ENCODE data around the gene TBC1D16.
"Not testable (repeated sequence)": the region's sequence is repeated elsewhere in the genome, so short reads cannot be mapped to it uniquely, and the experiment has no call there.

Gene TBC1D16

DNA sequence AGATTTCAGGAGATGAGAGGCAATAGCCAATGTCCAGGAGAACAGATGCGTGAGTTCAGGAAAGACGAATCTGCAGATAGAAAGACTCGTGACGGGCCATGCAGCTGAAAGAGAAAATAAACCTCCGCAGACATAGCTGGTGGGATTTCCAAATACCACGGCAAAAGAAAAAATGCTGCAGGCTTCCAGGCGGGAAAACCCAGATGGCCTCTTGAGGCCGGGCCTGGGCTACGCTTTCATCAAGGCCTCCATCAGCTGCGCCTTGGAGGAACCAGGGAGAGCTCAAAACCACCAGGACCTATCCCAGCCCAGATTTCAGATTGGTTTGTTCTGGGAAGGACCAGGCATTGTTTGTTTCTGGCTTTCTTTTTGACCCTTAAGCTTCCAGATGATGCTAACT is 17.4 kb upstream of the TBC1D16 start:
- in situ Hi-C loops (cut with HindIII; ENCODE audit: low sequenced_read_pairs), result no loop called here

- in situ Hi-C loops (cut with HindIII; ENCODE audit: low sequenced_read_pairs), result no loop called here
These were observed 16.0 kb upstream of the TBC1D16 start for GRCh38 chr17:80051681-80052080.

DNA sequence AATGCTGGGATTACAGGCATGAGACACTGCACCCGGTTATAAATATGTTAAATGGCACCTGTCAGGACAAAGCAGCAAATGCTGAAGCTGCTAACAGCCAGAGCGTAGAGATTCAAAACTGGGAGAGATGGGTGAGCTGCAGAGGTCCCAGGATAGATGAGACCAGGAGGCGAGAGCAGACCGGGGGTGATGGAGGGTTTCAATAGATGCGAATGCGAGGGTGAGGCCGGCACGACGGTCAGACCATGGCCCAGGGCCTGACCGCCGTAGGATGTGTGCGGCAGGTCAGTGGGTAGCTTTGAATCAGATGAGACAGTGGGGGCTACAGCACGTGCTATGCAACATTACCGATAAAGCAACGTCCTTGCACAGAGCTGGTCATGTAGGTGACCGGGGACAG is 15.0 kb upstream of the TBC1D16 start:
- in situ Hi-C loops (cut with HindIII; ENCODE audit: low sequenced_read_pairs), result no loop called here

GRCh38 chr17:80049986-80050385 is 14.3 kb upstream of the TBC1D16 start:
- in situ Hi-C loops (cut with HindIII; ENCODE audit: low sequenced_read_pairs), result no loop called here

DNA sequence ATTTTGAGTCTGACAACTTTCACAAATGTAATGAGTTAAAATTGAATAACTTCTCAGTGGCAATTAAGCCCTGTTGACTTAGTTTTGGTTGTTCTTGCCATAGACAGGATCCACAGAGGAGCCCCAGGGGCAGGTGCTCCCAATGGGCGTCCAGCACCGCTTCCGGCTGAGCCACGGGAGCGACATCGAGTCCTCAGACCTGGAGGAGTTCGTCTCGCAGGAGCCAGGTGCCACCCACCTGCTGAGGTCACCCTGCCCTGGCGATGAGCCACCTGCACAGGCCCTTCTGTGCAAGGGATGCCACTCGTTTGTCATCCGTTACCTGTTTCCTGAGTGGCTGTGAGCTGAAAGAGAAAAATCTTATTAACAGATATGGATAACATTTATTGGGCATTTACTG is 11.5 kb upstream of the TBC1D16 start:
- in situ Hi-C loops (cut with HindIII; ENCODE audit: low sequenced_read_pairs), result no loop called here

DNA sequence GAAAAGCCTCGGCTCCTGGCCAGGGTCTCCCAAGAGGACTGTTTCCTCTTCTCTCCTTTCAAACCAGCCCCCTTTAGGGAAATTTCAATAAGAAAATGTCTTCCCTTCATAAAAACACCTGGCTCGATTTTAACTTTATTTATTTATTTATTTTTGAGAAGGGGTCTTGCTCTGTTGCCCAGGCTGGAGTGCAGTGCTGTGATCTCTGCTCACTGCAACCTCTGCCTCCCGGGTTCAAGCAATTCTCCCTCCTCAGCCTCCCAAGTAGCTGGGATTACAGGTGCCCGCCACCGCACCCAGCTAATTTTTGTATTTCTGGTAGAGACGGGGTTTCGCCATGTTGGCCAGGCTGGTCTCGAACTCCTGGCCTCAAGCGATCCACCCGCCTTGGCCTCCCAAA is 11.0 kb upstream of the TBC1D16 start:
- in situ Hi-C loops (cut with HindIII; ENCODE audit: low sequenced_read_pairs), result not testable (repeated sequence)

DNA sequence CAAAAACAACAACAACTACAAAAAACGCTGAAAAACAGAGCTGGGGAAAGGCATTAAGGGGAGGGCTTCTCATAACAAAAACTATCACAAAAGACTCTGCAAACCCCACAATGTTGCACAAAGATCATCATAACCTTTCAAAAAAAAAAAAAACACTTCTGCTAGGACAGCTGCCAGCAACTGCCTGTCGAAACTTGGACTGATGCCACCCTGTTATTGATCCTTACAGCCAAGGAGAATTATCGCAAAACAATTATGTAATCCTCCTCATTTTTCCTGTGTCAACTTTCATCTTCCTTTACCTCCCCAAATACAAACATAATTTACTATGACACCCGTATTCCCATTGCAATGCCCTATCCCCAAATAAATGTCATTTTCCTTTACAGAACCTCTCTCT is 10.0 kb upstream of the TBC1D16 start:
- in situ Hi-C loops (cut with HindIII; ENCODE audit: low sequenced_read_pairs), result no loop called here

DNA sequence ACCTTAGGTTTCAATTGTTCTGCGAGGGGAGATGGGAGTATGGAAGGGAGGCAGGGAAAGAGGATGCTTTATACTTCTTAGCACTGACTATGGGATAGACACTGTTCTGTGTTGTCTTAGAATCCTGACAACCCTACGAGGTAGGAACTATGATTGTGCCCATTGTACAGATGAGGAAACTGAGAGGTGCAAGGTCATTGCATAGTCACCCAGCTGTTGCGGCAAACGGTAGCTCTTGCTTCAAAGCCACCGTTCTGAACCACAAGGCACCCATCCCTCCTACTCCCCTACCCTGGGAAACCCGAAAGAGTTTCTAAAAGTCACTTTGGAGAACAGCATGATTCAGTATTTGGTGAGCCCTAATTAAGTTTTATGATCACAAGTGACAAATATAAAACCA is 8.3 kb upstream of the TBC1D16 start:
- in situ Hi-C loops (cut with HindIII; ENCODE audit: low sequenced_read_pairs), result no loop called here

GRCh38 chr17:80036715-80037477 is 1.2 kb upstream of the TBC1D16 start:
- in situ Hi-C loops (cut with HindIII; ENCODE audit: low sequenced_read_pairs), result no loop called here

DNA sequence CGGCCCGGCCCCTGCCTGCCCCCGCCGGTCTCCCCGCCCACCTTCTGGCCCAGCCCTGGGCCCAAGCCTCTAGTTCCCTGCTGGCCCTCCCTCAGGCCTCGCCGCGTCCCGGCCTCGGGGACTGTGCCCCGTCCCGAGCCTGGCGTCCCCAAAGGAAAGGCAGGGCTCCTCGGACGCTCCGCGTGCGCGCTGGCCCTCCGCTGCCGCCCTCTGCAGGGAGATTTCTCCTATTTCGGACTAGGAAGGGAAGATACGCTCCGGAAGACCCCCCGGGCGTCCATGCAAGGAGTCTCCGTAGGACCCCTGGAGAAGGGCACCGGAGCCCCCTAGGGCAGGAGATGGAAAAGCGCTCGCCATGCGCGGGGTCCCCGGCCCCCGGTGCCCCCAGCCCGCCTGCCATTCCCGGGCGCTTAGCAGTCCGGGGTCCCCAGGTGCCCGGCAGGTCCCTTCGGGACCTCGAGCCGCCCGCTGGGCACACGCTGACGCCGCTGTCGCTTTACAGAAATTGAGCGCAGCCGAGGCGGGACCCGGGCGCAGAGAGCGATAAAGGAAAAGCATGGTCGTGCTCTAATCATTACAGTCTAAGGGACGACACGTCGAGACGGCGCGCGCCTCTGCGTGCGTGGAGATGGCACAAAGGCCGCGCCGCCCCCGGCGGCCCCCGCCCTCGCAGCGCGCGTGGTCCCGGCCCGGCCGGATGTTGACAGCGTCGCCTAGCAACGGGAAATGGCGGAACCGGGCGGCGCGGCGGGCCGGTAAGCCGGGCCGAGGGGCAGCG is 454 bp upstream of the TBC1D16 start, which contains the start of gene CCDC40:
Gene CCDC40 (plus strand): TSS at position 706 of the 778 bp plus-strand sequence. CDS start 21 bp downstream, at position 727.
- in situ Hi-C loops (cut with HindIII; ENCODE audit: low sequenced_read_pairs), result no loop called here

GRCh38 chr17:80034791-80035686 is 633 bp downstream of the TBC1D16 start:
- in situ Hi-C loops (cut with HindIII; ENCODE audit: low sequenced_read_pairs), result no loop called here

DNA sequence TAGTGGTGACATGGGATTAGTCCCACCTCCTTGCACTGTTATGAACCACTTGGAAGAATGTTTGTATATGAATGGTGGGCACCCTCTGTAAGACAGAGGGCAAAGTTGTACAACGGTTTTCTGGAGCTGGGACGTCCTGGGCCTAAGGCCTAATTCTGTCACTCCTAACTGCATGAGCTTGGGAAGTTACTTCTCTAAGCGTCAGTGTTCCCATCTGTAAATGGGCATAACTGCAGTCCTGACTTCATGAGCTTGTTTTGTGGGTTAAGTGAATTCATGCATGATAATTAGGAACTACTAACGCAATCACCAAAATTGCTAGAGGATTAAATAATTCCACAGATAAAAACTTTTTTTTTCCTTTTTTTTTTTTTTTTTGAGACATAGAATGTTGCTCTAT is 1.8 kb downstream of the TBC1D16 start:
- in situ Hi-C loops (cut with HindIII; ENCODE audit: low sequenced_read_pairs), result no loop called here

DNA sequence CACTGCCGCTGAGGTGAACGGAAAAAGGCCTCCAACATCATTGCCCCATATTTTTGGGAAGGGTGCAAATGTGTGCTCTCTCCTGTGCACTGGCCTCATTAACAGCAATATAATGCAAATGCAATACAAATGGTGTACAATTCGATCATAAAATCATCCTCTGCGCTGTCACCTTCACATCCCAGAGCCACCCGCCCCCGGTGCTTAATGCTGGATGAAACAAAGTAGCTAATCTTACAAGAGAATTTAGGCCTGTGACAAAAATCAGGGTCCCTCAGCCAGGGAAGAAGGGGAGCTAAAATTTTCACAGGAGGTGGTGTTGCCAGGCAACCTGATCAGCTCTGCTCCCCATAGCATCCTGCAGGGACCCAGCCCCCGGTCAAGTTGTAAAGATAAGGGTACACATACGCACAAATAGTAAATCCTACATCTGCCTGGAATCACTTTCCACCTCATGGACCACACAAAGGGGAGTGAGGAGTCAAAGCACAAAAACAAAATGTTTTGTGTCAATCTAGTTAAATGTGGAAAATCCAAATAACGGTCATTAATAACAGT is 3.0 kb downstream of the TBC1D16 start:
- in situ Hi-C loops (cut with HindIII; ENCODE audit: low sequenced_read_pairs), result no loop called here

DNA sequence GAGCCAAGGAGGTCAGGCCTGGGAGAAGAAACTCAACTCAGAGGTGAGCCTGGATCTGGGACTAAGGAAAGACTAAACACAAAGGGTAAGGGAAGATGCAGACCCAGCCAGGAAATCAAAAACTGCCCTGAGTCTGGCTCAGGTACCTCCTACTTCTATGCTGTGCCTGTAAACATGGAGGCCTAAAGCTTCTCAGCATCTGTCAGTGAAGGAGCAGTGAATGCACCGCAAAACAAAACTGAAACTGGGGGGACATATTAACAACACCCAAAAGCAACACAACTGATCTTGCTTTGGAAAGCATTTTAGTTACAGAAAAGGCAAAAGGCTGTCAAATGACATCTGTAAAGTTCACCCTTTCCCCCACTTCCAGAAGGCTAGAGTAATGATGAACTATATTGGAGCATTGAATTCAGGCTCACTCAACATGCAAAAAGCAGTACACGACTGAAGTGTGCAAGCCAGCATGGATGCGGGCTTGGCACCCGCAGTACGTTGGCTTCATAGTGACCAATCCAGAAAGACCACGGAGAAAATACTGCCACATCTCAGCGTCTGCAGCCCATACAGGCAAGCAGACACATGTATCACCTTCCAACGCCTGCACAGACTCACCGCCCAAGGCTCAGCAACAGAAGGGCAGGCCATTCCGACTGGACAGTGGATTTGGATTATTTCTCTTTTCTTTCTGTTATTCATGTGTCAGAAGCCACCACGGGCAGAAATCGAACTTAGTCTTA is 3.8 kb downstream of the TBC1D16 start:
- in situ Hi-C loops (cut with HindIII; ENCODE audit: low sequenced_read_pairs), result no loop called here

DNA sequence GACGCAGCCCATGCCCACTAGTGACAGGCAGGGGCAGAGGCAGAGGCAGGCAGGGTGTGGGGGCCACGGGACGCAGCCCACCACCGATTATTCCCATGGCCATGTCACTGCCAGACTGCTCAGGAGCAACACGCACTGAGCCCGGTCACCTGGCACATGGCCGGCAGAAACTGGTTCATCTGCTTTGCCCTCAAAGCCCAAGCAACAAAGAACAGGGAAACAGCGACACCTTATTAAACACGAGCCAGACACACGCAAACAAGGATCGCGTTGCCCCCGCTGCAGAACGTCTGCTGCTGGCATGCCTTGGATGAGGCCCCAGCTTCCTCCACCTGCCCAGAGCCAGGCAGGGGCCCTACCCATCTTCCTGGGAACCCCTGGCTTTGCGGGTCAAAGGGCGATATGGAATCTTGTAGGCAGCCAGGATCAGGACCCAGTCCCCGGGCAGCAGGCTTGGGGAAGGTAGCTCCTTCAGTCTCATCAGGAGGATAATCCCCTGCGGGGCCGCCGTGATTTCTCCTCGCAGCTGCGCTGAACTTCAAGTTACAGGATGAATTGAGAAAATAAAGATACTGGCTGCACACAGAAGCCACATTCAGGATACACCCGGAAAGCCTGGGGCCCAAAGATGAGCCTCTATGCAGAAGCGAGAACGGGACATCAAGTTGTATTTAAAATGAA is 4.8 kb downstream of the TBC1D16 start:
- in situ Hi-C loops (cut with HindIII; ENCODE audit: low sequenced_read_pairs), result no loop called here

- in situ Hi-C loops (cut with HindIII; ENCODE audit: low sequenced_read_pairs), result no loop called here
These were observed 6.3 kb downstream of the TBC1D16 start for GRCh38 chr17:80029258-80029974.

DNA sequence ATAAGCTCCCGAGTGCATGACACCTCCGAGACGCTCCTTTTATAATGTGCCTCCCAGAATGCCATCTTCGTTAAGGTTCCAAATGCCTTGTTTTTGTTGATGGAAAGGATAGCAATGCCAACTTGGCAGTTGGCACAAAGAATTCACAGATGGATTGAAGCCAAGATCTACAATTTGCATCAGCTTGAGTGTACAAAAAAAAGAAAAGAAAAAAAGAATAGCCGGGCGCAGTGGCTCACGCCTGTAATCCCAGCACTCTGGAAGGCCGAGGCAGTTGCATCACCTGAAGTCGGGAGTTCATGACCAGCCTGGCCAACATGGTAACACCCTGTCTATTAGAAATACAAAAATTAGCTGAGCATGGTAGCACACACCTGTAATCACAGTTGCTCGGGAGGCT is 7.6 kb downstream of the TBC1D16 start:
- in situ Hi-C loops (cut with HindIII; ENCODE audit: low sequenced_read_pairs), result no loop called here

DNA sequence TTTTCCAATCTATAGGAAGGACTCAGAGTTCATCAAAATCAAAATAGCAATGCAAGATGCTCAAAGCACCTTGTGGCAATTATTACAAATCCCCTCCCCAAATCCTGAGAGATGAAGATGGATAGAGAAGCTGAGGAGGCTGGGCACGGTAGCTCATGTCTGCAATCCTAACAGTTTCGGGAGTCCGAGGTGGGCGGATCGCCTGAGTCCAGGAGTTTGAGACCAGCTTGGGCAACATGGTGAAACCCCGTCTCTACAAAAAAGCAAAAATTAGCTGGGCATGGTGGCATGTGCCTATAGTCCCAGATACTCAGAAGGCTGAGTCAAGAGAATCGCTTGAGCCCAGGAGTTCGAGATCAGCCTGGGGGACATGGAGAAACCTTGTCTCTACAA is 8.6 kb downstream of the TBC1D16 start:
- in situ Hi-C loops (cut with HindIII; ENCODE audit: low sequenced_read_pairs), result no loop called here

All from endothelial cell of hepatic sinusoid (primary cell).